Psoas muscle (tissue), 8 donors: ENCODE measurements around the gene SLC5A10. TPM values are rescaled to one million over a fixed set of nuclear protein-coding genes. Genes with fewer than 3 reads are reported as not detected.
"Not testable (repeated sequence)": the region's sequence is repeated elsewhere in the genome, so short reads cannot be mapped to it uniquely, and the experiment has no call there.

Source experiments
- ATAC-seq, 4 donors: fragments of 200-7000 bp; cut with Tn5 transposase; one replicate each; pipeline ENCODE4 v1.9.1; 2020; ENCODE audit warnings: moderate library complexity in 3 of 4, mild to moderate bottlenecking in 2 of 4
- DNase-seq, 2 donors: peaks; one replicate each; pipeline ENCODE4 v3.0.0-alpha.2; 2020
- H3K27ac ChIP-seq: fragments of 200-600 bp; one replicate; pipeline ENCODE4 v1.8.0; 2022
- H3K27me3 ChIP-seq, 3 donors: fragments of 200-600 bp in 1 of 3; one replicate each; pipeline versions ENCODE4 v1.6.1 to v1.8.0; 2013 to 2022; ENCODE audit warnings: low read length in 2 of 3, mild to moderate bottlenecking in 2 of 3, moderate library complexity in 1 of 3; ENCODE audit not compliant: insufficient read depth in 3 of 3
- H3K36me3 ChIP-seq, 2 donors: fragments of 200-600 bp in 1 of 2; one replicate each; pipeline versions ENCODE4 v1.6.1 to v1.8.0; 2013 to 2022; ENCODE audit warnings: low read depth in 1 of 2, mild to moderate bottlenecking in 1 of 2, moderate library complexity in 1 of 2; ENCODE audit not compliant: insufficient read depth in 1 of 2
- H3K4me1 ChIP-seq: fragments of 200-600 bp; one replicate; pipeline ENCODE4 v1.8.0; 2022
- H3K4me3 ChIP-seq: fragments of 200-600 bp; one replicate; pipeline ENCODE4 v1.8.0; 2022; ENCODE audit warnings: mild to moderate bottlenecking
- H3K9me3 ChIP-seq: fragments of 200-600 bp; one replicate; pipeline ENCODE4 v1.8.0; 2022
- CTCF ChIP-seq: fragments of 200-600 bp; IDR thresholded peaks from one replicate; pipeline ENCODE4 v1.8.0; 2022; ENCODE audit warnings: antibody characterized with exemption
- WGBS, 3 donors: extraction: QIAGEN DNeasy Blood & Tissue Kit; methylation state at CpG; one replicate each; pipeline versions ENCODE4 v1.1.6 to v1.1.7; 2013; 5-methylcytosine and 5-hydroxymethylcytosine counted together
- intact Hi-C, 2 donors: fragments of 100-400 bp; cut with DNase I; formaldehyde crosslinking; loops; one replicate each; pipeline versions ENCODE4 v1.11.0 to v1.14.2; 2022
- polyA plus RNA-seq, 3 donors: library from polyadenylated mRNA; stranded (reverse); fragments of 200-250 nt; gene quantifications; one replicate each; pipeline ENCODE4 v1.2.3, GENCODE V29; 2013
- total RNA-seq, 4 donors: library from RNA; stranded (reverse); fragmentation: NEBNext Ultra II Directional in 2 of 4; extraction: Animal tissue kit (Norgen Biotek cat#: 25700) in 2 of 4; gene quantifications; one replicate each; pipeline versions ENCODE4 v1.2.1 to v1.2.4, GENCODE V29; 2021 to 2023
- donor health status: healthy with polysubstance abuse.
- donor health status: DM: no; HTN: no; CAD: no; lungs with moderate emphysema.
- donor health status: Bipolar disorder and iron deficiency.
- donor health status: healthy.
- donor health status: DM: yes; HTN: yes; CAD: no.
- donor health status: DM: no; HTN: no; CAD: no.
- donor health status: DM: no; HTN: no; CAD: no.
- donor health status: DM: yes; HTN: yes; CAD: no.

The SLC5A10 gene
- total and polyA plus RNA-seq, 7 donors = 0.03 TPM; not detected in 6

GRCh38 chr17:19024101-19025078, 72.4 kb downstream of the SLC5A10 start:
- Histone ChIP-seq H3K27me3 (no peaks in the 10 kb centered on the region), H3K9me3 (no peaks in the 10 kb centered on the region), H3K4me1 (no peaks in the 10 kb centered on the region), H3K36me3 (no peaks in the 10 kb centered on the region), H3K4me3 (no peak overlapping the region), H3K27ac (no peak overlapping the region)
- TF ChIP-seq CTCF = no peak
- ATAC-seq = no peak
- intact Hi-C loops = loop anchor here in 1 of 2 donors (10.0 kb wide), 1 partner anchor 60 kb away; no protein-coding TSS in a partner anchor
- 83 to 87% (median 84%) methylated on average over 21 to 22 of the region's 22 CpGs for WGBS, 3 donors
- DNase-seq = peak; percentile 11 to 39

- H3K27ac ChIP-seq, H3K4me3 ChIP-seq, ATAC-seq, H3K36me3 ChIP-seq, H3K4me1 ChIP-seq, DNase-seq, H3K27me3 ChIP-seq, H3K9me3 ChIP-seq: not testable (repeated sequence)
- no CpG with 5 or more reads among the region's 11 CpGs for WGBS, 3 donors
- intact Hi-C loops = loop anchor here in 1 of 2 donors (10.0 kb wide), 1 partner anchor 64 kb away; no protein-coding TSS in a partner anchor
Observed at GRCh38 chr17:19028671-19029070, 76.7 kb downstream of the SLC5A10 start.

GRCh38 chr17:19029740-19030139, 77.8 kb downstream of the SLC5A10 start:
- WGBS, 3 donors = 64 to 75% methylated on average over 1 to 2 of the region's 5 CpGs; no CpG with 5 or more reads in 1 of the 3 donors
- ATAC-seq, H3K4me3 ChIP-seq, DNase-seq, H3K27ac ChIP-seq, H3K36me3 ChIP-seq, H3K4me1 ChIP-seq, H3K9me3 ChIP-seq, H3K27me3 ChIP-seq: not testable (repeated sequence)
- intact Hi-C loops = loop anchor here in 1 of 2 donors (10.0 kb wide), 1 partner anchor 65 kb away; no protein-coding TSS in a partner anchor

- DNase-seq, intact Hi-C loops, H3K27me3 ChIP-seq, H3K9me3 ChIP-seq, ATAC-seq, H3K4me3 ChIP-seq, H3K4me1 ChIP-seq, H3K36me3 ChIP-seq, H3K27ac ChIP-seq: not testable (repeated sequence)
- 36 to 60% (median 50%) methylated on average over 1 of the region's 5 CpGs for WGBS, 3 donors
Observed at GRCh38 chr17:19030771-19031449, 78.9 kb downstream of the SLC5A10 start.

- H3K27me3 ChIP-seq, H3K4me1 ChIP-seq, intact Hi-C loops, H3K27ac ChIP-seq, H3K4me3 ChIP-seq, H3K9me3 ChIP-seq, H3K36me3 ChIP-seq: not testable (repeated sequence)
- WGBS, 3 donors = no CpG with 5 or more reads among the region's 4 CpGs
- peak; percentile 39 for TF ChIP-seq CTCF
- DNase-seq = peak; percentile 77 to 80
- peak; percentile 86 to 91 (median 90) for ATAC-seq
Observed at GRCh38 chr17:19031729-19032128, 79.8 kb downstream of the SLC5A10 start.

GRCh38 chr17:19032377-19032988, 80.5 kb downstream of the SLC5A10 start:
- 23% methylated on average over 3 of the region's 24 CpGs; no CpG with 5 or more reads in 2 of the 3 donors for WGBS, 3 donors
- H3K27ac ChIP-seq, intact Hi-C loops, H3K9me3 ChIP-seq, H3K27me3 ChIP-seq, H3K36me3 ChIP-seq, H3K4me1 ChIP-seq, H3K4me3 ChIP-seq: not testable (repeated sequence)
- peak in 1 of 2 donors; percentile 8 for DNase-seq
- ATAC-seq = peak; percentile 89 to 97 (median 96)

GRCh38 chr17:19036186-19036585, 84.2 kb downstream of the SLC5A10 start:
- H3K9me3 ChIP-seq, DNase-seq, ATAC-seq, H3K4me3 ChIP-seq, H3K27me3 ChIP-seq, H3K4me1 ChIP-seq, H3K27ac ChIP-seq, H3K36me3 ChIP-seq, intact Hi-C loops: not testable (repeated sequence)
- WGBS, 3 donors = no CpG with 5 or more reads among the region's 6 CpGs

GRCh38 chr17:19037547-19037946, 85.6 kb downstream of the SLC5A10 start:
- H3K27me3 ChIP-seq, H3K36me3 ChIP-seq, H3K27ac ChIP-seq, H3K4me1 ChIP-seq, H3K9me3 ChIP-seq, intact Hi-C loops, H3K4me3 ChIP-seq, DNase-seq: not testable (repeated sequence)
- no CpG with 5 or more reads among the region's 6 CpGs for WGBS, 3 donors
- peak in 2 of 4 donors; percentile 0 to 1 for ATAC-seq

- H3K9me3 ChIP-seq, DNase-seq, intact Hi-C loops, H3K4me3 ChIP-seq, H3K36me3 ChIP-seq, H3K27me3 ChIP-seq, H3K4me1 ChIP-seq, H3K27ac ChIP-seq: not testable (repeated sequence)
- WGBS, 3 donors = no CpG with 5 or more reads among the region's 17 CpGs
- peak; percentile 84 to 95 (median 94) for ATAC-seq
Observed at GRCh38 chr17:19038007-19038406, 86.0 kb downstream of the SLC5A10 start.
